GM21360 (cell line): ENCODE results near the gene SH3GL3.

Experiments used
- ATAC-seq: cut with Tn5 transposase; IDR thresholded peaks from one replicate; pipeline ENCODE4 v1.9.1; 2021; ENCODE audit warnings: mild to moderate bottlenecking, moderate library complexity; ENCODE audit not compliant: unreplicated experiment

Gene SH3GL3

DNA sequence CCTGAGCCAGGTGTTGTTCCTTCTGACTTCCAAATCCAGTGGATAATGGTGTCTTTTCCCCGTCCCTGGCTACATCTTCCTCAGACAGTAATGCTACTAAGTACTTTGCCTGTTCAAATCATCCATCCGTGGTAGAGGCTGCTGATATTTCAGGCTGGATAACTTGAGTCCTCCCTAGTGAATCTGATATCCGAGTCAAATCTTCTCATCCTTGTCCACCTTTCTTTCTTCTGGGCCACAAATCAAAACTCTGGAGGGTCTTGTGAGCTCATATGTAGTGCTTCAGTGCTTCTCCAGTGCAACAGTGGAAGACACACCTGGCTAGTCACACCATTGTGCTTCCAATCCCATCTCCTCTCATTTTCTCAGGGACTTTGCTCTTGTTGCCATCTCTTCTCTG is 11.2 kb downstream of the SH3GL3 start:
- ATAC-seq = no peak

DNA sequence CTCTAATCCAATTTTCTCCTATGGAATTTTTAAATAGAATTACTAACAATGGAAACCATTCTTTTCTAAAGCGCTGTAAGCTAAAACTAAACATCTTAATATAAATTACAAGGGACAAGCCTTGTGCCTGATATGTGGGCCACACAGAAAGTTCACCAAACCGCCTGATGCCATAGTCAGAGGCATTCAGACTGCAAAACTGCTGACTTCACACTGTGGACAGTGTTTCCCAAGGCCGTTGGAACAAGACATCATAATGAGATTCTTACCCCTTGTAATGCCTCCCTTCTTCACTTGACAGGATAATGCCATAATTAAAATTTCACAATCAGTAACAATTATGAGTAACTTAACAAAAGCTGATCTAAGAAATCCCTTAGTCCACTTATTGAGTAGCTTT is 14.9 kb downstream of the SH3GL3 start:
- ATAC-seq = no peak

DNA sequence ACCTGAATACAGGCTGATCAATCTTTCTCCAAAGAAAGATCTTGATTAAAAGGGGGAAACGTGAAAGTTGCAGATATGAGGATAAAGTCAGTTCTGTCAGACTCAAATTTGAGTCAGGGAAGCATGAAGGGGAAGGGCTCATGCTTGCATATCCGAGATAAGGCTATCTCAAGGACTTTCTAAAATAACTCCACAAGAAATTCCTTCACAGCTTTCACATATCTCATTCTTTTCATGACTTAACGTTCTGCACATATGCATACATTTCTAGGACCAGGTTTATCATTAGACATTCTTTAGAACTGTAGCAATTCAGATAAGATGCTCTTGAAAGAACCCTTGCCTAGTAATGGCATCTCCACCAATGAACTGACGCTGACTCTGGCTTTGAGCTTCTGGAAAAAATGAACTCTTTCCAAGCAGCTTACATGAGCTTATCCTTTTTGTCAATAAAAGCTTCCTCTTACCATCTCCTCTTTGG is 15.9 kb downstream of the SH3GL3 start:
- ATAC-seq = no peak

DNA sequence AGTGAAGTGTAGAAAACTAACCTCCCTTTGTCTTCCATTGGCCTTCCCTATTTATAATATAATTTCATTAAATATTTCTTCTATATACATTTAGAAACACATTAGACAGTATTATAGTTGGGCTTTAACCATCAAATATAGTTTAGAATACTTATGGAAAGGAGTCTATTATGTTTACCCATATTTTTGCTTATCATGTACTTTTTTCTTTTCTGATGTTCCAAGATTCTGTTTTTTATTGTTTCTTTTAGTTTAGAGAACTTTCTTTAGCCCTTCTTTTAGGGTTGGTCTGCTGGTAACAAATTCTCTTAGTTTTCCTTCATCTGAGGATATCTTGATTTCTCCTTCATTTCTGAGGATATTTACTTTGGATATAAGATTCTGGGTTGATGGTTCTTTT is 23.7 kb downstream of the SH3GL3 start:
- no peak for ATAC-seq

DNA sequence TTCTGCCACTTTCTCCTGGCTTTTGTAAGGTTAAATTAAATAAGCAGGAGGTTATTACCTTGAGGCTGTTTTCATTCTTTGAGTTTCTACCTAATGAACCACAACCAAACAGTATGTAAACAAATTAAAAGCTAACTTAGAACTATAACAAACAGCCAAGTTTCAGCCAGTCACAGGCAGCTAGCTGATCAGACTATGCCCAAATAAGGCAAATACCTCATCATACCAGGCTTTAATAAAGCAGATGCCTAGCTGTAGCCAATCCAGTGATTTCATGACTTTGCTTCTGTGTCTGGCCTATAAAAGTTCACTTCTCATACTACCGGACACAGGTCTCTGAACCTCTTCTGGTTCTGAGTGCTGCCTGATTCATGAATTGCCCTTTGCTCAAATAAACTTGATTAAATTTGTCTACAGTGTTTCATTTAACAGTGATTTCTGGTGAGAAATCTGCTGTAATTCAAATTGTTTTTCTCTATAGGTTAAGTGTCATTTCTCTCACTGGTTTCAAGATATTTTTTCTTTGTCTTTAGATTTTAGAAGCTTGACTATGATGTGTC is 24.2 kb downstream of the SH3GL3 start:
- ATAC-seq = no peak

DNA sequence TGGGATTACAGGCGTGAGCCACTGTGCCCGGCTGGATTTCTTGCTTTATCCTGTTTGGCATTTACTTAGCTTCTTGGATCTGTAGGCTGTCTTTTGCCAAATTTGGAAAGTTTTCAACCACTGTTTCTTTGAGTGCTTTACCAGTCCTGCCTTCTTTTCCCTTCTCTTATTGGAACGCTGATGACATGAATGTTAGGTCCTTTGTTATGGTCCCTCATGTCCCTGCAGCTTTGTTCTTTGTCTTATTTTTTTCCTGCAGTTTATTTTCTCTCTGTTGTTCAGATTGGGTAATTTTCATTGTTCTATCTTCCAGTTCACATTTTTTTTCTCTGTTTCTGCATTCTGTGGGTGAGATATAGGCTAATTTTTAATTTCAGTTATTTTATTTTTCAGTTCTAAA is 25.0 kb downstream of the SH3GL3 start:
- no peak for ATAC-seq

DNA sequence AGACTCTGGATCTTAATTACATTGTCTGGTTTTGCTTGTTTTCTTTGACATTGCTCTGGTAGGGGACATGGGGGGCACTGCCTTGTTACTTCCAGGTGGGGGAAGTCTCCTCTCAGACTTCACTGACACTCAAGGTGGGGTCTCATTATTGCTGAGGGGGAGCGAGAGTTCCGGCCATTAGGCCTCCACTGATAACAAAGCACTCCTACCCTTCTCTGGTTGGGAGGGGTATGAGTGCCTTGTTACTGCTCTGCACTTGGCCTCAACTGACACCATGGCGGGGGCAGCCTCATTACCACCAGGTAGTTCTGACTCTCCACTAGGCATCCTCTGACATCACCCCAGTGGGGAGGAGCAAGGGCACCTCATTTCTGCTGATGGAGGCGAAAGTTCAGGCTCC is 25.7 kb downstream of the SH3GL3 start:
- no peak for ATAC-seq

DNA sequence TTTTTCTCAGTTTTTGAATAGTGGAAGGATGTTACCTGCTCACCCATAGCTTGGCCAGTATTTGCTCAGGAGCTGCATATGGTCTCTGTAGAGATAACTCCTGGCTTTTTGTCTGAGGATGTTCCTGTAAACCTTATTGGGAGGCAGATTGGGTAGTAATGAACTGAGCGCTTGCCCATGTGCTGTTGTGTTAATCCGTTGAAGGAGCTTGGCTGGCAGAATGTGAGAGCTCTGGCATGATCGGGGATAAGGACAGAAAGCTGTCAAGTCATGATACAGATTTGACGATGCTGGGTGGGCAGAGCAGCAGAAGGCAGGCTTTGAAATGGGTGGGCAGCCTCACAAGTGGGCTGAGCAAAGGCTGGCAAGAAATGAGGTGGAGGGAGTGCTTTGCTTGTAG is 27.4 kb downstream of the SH3GL3 start:
- no peak for ATAC-seq

DNA sequence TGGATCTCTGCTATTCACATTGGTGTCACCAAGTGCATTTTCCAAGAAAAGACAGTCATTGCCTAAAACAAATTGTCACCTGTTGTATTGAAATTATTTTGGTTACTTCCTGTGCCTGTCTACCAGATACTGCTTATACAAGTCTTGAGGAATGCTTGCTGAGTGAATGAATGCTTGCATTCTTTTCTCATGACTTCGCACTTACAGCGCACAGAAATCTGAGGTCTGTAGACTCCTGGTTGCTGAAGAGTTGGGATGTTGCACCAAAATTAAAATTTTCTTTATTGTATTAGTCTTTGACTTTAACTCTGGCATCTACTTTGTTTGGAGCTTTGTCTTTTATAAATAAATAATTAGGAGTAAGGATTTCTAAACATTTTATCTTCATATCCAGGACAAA is 28.4 kb downstream of the SH3GL3 start:
- ATAC-seq = no peak

DNA sequence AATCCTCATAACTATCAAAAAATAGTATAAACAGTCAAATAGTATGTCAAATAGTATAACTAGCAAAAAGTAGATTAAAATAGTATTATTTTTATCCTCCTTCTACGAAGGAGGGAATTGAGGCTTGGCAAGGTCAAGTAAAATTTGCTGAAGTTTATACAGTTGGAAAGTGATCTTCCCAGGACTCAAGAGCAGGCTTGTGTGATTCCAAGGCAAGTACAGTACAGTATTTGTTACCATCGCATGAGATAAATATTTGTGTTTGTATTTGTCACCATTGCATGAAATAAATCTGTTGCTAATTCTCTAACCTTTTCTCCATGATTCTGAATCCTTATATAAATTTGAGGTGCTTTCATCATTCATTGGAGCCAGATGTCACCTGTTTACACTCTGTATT is 28.9 kb downstream of the SH3GL3 start:
- ATAC-seq = no peak

DNA sequence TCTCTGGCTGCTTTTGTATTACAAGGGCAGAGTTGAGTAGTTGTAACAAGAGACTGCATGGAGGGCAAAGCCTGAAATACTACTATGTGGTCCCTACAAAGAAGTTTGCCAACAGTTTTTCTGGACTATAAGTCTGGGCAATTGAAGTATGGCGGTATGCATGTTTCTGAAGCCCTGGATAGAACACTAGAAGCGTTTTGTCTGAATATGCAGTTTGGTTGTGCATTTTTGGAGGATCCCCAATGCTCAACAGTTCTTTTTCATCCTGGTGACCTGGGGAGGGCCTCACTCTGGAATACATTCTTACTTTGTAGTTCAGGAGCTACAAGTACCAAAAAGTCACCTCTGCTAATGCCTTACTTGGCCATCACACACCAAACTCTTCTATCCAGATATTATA is 29.6 kb downstream of the SH3GL3 start:
- ATAC-seq = no peak

DNA sequence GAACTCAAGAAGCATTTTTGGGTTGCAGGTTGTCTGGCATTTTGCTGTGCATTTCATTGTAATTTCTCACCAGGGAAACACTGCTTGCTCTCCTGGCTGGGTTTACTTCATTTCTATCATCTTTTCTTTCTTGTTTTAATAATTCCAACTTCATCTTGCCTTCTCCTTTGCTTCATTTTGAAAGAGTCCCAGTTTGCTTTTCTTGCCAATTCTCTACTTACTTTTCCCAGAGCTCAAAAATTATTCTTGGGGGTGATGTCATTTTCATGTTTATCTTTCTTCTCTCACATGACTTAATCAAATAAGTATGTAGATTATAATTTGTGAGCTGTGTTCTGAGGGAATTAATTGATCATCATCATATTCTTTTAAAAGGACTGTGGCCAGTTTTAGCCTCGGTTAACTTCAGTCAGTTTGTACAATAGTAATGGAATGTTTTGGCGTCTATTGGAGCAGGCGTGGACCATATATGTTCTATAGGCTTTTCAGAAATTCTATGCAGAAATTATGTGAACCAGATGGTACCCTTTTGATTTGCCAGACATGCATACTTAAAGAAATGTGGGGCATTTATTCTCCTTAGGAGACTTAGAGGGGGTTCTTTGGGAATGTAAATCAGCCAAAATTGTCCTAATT is 30.1 kb downstream of the SH3GL3 start:
- no peak for ATAC-seq

DNA sequence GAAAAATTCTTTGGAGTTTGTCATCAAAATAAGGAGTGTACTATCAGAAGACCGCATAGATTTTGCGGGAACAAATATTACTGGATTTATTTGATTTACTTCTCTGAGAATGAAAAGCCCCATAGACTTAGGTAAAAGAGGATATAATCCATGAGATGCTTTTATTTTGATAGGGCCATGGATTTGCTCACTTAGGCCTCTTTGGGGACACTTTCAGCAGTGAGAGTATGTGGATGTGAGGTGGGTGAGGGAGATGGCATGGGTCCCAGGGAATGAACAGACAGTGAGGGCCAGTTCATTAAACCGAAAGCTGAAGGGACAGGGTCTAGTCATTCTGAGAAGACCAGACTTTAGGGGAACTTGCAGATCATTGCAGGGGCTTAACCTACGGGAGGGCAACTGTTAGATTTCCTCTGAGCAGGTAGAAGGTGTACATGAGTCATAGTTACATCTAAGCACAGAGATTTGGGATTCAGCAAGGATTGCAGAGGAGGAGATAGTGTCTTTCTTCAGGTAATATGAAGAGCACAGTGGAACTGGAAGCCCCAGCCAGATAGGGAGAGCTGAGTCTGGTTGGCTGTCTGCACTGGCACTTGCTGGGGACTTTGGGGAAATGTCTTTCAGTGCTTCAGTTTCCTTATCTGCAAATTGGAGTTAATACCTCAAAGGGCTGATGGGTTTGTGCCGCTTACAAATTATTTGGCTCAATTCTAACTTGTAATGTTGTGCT is 30.8 kb downstream of the SH3GL3 start:
- no peak for ATAC-seq

DNA sequence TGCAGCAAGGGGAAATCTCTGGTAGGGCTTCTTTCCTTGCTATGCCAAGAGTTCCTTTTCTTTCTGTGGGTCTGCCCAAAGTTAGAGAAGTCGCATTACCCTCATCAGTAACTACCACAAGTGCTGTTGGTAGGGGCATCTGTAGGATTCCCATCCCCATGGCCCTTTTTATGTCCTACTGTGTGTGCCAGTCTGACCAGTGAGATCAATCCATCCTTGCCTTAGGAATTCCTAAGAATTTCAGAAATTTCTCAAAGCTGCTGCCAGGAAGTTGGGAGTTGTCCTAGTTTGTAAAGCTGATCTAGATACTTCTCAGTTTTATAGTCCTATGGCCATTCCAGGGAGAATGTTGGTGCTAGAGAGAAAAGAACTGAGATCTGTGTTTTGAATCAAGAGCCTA is 36.5 kb downstream of the SH3GL3 start:
- ATAC-seq = no peak

DNA sequence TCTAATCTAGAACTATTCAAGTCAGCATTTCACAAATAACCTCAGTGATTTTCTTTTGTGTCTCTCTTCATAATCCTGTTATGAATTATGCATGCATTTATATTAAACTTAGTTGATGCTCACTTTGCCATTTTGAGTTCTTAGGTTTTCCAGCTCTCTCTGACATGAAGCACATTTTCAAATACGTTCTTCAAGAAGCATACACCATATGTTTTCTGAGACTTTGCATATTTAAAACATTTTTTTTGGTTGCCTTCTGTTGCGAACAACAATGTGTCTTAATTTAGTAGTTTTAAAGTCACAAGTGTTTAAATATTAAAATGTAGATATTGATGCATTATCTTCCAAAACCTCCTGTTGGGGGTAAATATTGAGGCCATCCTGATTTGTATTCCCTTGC is 37.5 kb downstream of the SH3GL3 start:
- ATAC-seq = no peak

DNA sequence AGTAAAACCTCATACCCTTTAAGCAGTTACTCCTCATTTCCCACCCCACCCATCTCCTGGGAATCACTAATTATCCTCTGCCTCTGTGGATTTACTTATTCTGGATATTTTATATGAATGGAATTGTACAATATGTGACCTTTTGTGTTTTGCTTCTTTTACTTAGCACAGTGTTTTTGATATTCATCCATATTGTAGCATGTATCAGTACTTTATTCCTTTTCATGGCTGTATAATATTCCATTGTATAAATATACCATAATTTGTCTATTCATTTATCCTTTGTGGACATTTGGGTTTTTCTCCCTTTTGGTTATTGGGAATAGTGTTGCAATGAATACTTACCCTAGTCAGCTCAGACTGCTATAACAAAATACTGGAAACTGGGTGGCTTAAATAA is 39.2 kb downstream of the SH3GL3 start:
- no peak for ATAC-seq

DNA sequence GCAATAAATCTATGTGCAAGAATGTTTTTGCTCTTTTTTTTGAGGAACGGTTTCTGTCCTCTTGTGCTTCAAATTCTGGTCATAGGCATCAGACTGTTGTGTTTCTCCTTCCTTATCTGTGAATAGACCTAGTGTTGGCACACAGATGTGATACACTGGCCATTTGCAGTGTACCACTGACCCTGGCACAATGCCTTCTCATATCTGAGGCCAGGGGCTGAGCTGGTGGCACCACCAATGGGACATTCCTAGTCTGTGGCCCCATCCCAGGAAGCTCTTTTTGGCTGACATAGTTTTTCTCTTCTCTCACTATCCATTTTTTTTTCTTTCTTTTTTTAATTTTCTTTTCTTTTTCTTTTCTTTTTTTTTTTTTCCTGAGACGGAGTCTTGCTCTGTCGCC is 40.4 kb downstream of the SH3GL3 start:
- no peak for ATAC-seq

DNA sequence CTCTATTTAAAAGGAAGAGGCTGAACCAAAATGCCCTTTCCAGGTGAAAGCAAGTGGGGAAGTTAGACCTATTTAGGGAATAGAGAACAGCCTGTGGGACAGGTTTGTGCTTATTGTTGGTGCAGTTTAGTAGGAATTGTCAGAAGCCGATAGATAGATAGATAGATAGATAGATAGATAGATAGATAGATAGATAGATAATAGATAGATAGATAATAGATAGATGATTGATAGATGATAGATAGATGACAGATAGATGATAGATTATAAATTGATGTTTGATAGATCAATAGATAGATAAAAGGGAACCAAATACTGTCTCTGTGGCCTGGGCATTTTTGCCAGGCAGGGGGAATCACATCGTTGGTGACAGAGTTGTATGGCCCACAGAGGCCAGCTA is 42.5 kb downstream of the SH3GL3 start:
- ATAC-seq = no peak

DNA sequence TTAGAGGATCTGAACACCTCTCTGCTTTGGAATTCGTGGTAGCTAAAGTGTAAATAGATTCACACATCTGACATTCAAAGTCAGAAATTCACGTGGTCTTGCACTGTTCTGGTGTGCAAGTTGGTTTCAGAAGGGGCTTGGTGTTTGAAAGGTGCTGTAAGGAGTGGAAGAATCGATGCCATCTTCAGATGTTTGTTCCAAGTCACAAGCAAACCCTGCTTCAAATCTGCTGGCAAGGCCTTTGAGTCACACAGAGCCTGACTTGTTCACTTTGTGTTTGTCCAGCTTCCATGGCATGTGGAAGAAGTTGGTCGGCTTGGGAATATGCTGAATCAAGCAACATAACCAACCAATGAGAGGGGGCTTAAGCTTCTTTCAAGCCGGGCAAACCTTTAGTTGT is 44.3 kb downstream of the SH3GL3 start:
- ATAC-seq = no peak

DNA sequence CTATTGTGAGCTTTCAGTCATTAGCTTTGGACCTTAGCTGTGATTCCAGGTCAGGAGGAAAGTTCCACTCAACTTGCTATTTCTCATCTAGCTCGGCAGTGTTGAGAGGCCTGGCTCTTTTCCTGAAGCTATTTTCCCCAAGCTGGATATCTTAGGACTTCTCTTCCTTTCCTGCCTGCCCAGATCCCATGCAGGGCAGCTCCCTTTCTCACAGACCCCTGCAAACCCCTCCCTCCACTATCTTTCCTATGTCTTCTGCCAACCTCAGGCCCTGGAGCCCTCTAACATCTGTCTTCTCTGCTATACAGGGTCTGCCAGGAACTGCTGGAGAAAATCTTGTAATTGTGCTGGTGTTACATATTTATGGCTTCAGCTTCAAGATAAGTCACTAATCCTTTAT is 49.6 kb downstream of the SH3GL3 start:
- ATAC-seq = no peak

DNA sequence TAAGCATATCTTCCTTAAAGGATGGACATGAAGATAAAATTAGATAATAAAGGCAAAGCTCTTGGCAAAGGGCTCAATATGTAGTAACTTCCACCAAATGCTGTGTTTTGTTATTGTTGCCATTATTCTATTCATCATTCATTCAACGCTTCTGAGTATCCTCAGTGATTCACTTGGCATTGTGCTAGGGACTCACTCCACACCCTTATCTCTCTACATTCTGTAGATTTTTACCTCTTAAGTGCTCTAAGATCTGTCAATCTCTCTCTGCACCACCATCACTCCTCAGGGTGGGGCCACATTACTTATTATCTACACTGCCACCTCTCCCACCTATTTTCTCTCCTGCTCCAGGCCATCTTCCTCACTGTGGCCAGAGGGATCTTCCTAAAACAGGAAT is 51.2 kb downstream of the SH3GL3 start:
- ATAC-seq = no peak

DNA sequence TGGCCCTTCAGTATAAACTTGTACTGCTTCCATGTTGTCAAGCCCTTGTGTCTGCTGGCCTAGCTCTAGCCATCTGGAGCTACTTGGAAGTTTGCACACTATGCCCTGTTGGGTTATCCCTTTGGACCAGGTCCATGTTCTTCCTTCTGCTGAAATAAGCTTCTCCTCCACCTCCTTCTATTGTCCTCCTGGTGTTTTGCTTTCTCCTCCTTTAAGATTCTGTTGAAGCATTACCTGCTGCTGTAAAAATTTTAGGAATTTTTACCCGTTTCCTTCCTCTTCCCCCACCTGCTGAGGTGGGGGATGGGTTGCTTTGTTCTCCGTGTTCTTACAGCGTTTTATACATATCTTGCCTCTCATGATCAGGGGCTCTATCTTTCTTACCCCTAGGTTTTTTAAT is 51.7 kb downstream of the SH3GL3 start:
- no peak for ATAC-seq

DNA sequence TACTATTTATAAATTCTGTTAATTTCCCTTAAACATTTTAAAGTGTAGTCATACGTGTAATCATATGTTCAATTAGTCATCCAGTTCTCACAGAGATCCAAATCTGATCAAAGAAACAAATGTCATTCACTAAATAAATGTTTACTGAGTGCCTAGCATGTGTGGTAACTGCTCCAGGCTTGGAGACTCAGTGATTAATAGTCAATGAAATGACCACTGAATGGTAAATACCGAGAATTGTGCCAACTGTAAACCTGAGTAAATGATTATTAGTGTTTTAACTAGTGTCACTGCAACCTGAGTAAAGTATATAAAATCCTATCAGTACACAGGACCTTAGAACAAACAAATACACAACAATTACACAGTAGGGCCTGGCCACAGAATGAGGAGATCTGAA is 52.3 kb downstream of the SH3GL3 start:
- no peak for ATAC-seq
